Parathyroid adenoma (tissue), 2 donors: Measurements from ENCODE around the gene CAMK2B.

ENCODE experiments used
- H2AFZ ChIP-seq: fragments of 300-600 bp; sonication (generic); one replicate; pipeline ENCODE4 v1.7.0; 2017; ENCODE audit warnings: antibody characterized with exemption, mild to moderate bottlenecking
- H3K27ac ChIP-seq: fragments of 300-600 bp; sonication (generic); one replicate; pipeline ENCODE4 v1.7.0; 2017
- H3K27me3 ChIP-seq: fragments of 300-600 bp; sonication (generic); one replicate; pipeline ENCODE4 v1.7.0; 2017; ENCODE audit warnings: low read length; ENCODE audit not compliant: control insufficient read depth, insufficient read depth
- H3K36me3 ChIP-seq: fragments of 300-600 bp; sonication (generic); one replicate; pipeline ENCODE4 v1.7.0; 2017; ENCODE audit warnings: low read length; ENCODE audit not compliant: control insufficient read depth, insufficient read depth
- H3K4me1 ChIP-seq: fragments of 300-600 bp; sonication (generic); one replicate; pipeline ENCODE4 v1.7.0; 2017; ENCODE audit warnings: control low read depth
- H3K4me2 ChIP-seq: fragments of 300-600 bp; sonication (generic); one replicate; pipeline ENCODE4 v1.7.0; 2017; ENCODE audit warnings: low read length
- H3K4me3 ChIP-seq: fragments of 300-600 bp; sonication (generic); one replicate; pipeline ENCODE4 v1.7.0; 2017; ENCODE audit warnings: low read depth, low read length
- H3K79me2 ChIP-seq: fragments of 300-600 bp; sonication (generic); one replicate; pipeline ENCODE4 v1.7.0; 2017; ENCODE audit warnings: control low read depth
- H3K9ac ChIP-seq: fragments of 300-600 bp; sonication (generic); one replicate; pipeline ENCODE4 v1.7.0; 2017; ENCODE audit warnings: mild to moderate bottlenecking
- H3K9me3 ChIP-seq: fragments of 300-600 bp; sonication (generic); one replicate; pipeline ENCODE4 v1.7.0; 2017; ENCODE audit warnings: low read length; ENCODE audit not compliant: control insufficient read depth
- TF ChIP-seq, protein P1 (sequence below): fragments of 300-600 bp; sonication (generic); IDR thresholded peaks from one replicate; pipeline ENCODE4 v1.7.0; 2017; ENCODE audit warnings: antibody characterized with exemption, mild to moderate bottlenecking
- donor health status: primary hyperparathyroidism.

CAMK2B gene

DNA sequence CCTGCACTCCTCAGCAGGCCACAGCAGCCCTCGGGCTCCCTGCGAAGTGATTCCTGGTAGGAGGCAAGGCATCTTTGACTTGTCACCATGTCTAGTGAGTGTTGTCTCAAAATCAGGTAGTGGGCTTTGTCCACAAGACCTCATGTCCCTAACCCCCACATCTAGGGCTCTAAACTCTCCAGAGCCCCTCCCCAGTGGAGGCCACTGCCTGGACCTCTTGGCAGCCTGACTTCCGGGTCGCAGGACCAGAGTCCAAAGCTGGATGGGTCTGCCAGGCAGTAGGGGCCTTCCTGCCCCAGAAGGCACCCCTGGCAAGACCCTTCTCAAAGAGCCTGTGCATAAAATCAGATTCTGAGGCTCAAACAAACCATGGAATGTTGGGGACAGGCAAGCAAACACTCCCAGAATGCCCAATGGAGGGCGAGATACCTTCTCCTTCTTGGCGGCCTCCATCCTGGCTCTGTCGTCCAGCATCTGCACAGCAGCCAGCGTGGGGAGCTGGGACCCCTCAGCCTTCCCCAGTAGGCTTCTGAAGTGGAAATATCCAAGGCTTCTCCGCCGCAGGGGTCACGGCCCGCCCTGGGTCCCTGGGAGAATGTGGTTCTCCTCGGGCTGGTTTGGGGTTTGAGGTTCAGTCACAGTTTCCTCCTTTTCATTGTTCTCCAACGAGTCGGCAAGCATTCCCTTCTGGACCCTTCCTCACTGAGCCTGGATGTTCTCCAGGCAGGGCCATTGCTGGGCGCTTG is 136.7 kb downstream of the CAMK2B start:
- Histone ChIP-seq H3K9ac (no peak overlapping the region), H3K4me3 (no peak overlapping the region), H3K79me2 (no peaks in the 10 kb centered on the region), H3K4me2 (no peak overlapping the region), H3K9me3 (no peaks in the 10 kb centered on the region), H2AFZ (peak overlapping the region; percentile 97), H3K27me3 (no peaks in the 10 kb centered on the region), H3K36me3 (no peaks in the 10 kb centered on the region), H3K27ac (peak overlapping the region; percentile 32), H3K4me1 (peaks cover 30% of the 10 kb centered on the region)
- TF ChIP-seq, protein P1, sequence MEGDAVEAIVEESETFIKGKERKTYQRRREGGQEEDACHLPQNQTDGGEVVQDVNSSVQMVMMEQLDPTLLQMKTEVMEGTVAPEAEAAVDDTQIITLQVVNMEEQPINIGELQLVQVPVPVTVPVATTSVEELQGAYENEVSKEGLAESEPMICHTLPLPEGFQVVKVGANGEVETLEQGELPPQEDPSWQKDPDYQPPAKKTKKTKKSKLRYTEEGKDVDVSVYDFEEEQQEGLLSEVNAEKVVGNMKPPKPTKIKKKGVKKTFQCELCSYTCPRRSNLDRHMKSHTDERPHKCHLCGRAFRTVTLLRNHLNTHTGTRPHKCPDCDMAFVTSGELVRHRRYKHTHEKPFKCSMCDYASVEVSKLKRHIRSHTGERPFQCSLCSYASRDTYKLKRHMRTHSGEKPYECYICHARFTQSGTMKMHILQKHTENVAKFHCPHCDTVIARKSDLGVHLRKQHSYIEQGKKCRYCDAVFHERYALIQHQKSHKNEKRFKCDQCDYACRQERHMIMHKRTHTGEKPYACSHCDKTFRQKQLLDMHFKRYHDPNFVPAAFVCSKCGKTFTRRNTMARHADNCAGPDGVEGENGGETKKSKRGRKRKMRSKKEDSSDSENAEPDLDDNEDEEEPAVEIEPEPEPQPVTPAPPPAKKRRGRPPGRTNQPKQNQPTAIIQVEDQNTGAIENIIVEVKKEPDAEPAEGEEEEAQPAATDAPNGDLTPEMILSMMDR = no peak

DNA sequence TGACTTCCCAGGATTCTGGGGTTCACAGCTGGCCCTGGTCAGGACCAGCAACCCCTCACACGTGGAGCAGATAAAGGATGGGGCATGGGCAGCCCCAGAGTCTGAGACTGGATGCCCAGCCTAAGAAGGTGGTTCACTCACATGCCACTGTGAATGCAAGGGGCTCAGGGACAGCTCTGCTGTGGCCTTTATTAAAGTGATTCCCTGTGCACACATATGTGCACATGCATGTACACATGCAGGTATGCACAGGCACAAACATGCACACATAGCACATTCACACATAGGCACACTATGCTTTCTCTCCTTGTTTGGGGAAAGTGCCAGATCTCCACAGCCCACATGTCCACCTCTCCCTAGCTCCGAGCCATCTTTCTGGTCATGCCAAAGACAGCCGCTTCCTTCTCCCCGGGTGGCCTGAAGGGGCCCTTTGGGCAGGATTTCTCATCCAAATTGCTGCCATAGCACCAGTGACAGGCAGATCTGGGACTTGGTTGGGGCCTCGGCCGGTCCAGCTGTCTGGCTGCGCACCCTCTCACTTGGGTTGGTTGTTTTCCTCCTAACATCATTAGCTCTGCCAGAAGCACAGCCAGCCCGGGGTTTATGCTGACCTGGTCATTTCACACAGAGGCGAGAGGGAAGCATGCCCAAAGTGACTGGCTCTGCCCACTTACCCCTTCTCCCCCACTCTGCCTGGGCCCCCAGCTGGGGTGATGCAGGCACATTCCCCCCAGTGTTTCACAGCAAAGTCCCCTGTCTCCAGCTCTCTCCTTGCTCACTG is 137.6 kb downstream of the CAMK2B start:
- TF ChIP-seq, protein P1 = no peak
- H3K79me2 ChIP-seq = no peaks in the 10 kb centered on the region
- H3K27me3 ChIP-seq = no peaks in the 10 kb centered on the region
- peak overlapping the region; percentile 89 for H2AFZ ChIP-seq
- no peak overlapping the region for H3K9ac ChIP-seq
- H3K4me3 ChIP-seq = no peak overlapping the region
- H3K36me3 ChIP-seq = no peaks in the 10 kb centered on the region
- H3K4me2 ChIP-seq = no peak overlapping the region
- H3K27ac ChIP-seq = peak overlapping the region; percentile 32
- H3K9me3 ChIP-seq = no peaks in the 10 kb centered on the region
- H3K4me1 ChIP-seq = peaks cover 30% of the 10 kb centered on the region

DNA sequence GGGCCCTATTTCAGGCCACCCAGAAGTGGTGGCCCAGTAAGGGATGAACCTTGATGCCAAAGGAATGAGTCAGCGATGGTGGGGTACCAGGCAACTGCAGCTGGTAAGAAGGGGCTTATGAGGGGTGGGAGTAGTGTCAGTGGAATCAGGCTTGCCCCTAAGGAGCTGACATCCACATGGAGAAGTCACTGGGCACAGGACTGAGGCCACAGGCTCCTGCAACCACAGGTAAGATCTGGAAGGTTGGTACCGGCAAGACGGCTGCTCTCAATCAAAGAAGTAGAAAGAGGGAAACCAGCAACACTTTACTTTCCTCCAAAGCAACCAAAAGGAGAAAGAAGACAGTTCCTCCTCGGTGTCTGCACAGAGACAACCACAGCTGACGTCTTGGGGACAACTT is 138.7 kb downstream of the CAMK2B start:
- Histone ChIP-seq H3K9ac (no peak overlapping the region), H3K4me3 (no peak overlapping the region), H3K36me3 (no peaks in the 10 kb centered on the region), H3K27me3 (no peaks in the 10 kb centered on the region), H2AFZ (no peak overlapping the region), H3K27ac (no peak overlapping the region), H3K4me2 (no peak overlapping the region), H3K9me3 (no peaks in the 10 kb centered on the region), H3K79me2 (no peaks in the 10 kb centered on the region), H3K4me1 (peaks cover 30% of the 10 kb centered on the region)
- TF ChIP-seq, protein P1 = no peak

DNA sequence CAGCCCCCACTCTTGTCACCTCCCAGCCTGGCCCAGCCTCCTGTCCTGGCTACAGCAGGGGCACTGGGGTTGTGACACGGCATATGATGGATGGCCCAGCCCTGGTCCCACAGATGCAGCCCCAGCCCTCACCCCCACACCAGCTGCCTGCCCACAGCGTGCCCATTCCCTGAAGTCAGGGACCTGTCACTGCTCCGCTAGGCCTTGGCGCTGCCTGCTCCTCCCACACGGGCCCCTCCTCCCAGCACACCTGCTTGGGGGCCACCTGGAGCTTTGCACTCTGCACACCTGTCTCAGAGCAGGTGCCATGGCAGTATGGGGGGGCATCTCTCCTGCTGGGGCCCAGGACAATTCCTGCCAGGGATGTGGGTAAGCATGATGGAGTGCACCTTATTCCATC is 139.7 kb downstream of the CAMK2B start:
- H2AFZ ChIP-seq = no peak overlapping the region
- peaks cover 30% of the 10 kb centered on the region for H3K4me1 ChIP-seq
- TF ChIP-seq, protein P1 = no peak
- H3K36me3 ChIP-seq = no peaks in the 10 kb centered on the region
- H3K27ac ChIP-seq = no peak overlapping the region
- H3K79me2 ChIP-seq = no peaks in the 10 kb centered on the region
- H3K9me3 ChIP-seq = no peaks in the 10 kb centered on the region
- no peaks in the 10 kb centered on the region for H3K27me3 ChIP-seq
- H3K4me3 ChIP-seq = no peak overlapping the region
- no peak overlapping the region for H3K4me2 ChIP-seq
- no peak overlapping the region for H3K9ac ChIP-seq
